GM19467 (cell line): ENCODE results near the gene ASCC1.

Experiments used
- ATAC-seq: cut with Tn5 transposase; IDR thresholded peaks from one replicate; pipeline ENCODE4 v1.9.1; 2021; ENCODE audit warnings: mild to moderate bottlenecking, moderate library complexity; ENCODE audit not compliant: unreplicated experiment

Gene ASCC1

GRCh38 chr10:72215611-72216549 lies at the start of gene ASCC1, which contains the start of gene ANAPC16:
TSS of gene ASCC1 (minus strand) at chr10:72216276. CDS start at chr10:72213298, 2,978 bp downstream.
TSS of gene ANAPC16 (plus strand) at chr10:72216012. CDS start at chr10:72223915, 7,903 bp downstream.
- peak; percentile 68 for ATAC-seq

GRCh38 chr10:72265508-72265907 lies 49.4 kb upstream of the ASCC1 start:
- ATAC-seq: no peak

- ATAC-seq: no peak
These were observed 48.5 kb upstream of the ASCC1 start for GRCh38 chr10:72264536-72264935.

GRCh38 chr10:72263613-72264241 lies 47.7 kb upstream of the ASCC1 start:
- ATAC-seq: no peak

- peak; percentile 12 for ATAC-seq
These were observed 45.8 kb upstream of the ASCC1 start for GRCh38 chr10:72261784-72262404.

GRCh38 chr10:72260976-72261783 lies 45.1 kb upstream of the ASCC1 start:
- ATAC-seq: peak; percentile 45

GRCh38 chr10:72260239-72260975 lies 44.3 kb upstream of the ASCC1 start:
- peak; percentile 56 for ATAC-seq

- no peak for ATAC-seq
These were observed 43.6 kb upstream of the ASCC1 start for GRCh38 chr10:72259491-72260238.

- no peak for ATAC-seq
These were observed 42.5 kb upstream of the ASCC1 start for GRCh38 chr10:72258617-72259016.

GRCh38 chr10:72257051-72257892 lies 41.2 kb upstream of the ASCC1 start:
- no peak for ATAC-seq

- ATAC-seq: no peak
These were observed 40.1 kb upstream of the ASCC1 start for GRCh38 chr10:72255977-72256729.

GRCh38 chr10:72254813-72255568 lies 38.9 kb upstream of the ASCC1 start:
- ATAC-seq: no peak

- no peak for ATAC-seq
These were observed 37.5 kb upstream of the ASCC1 start for GRCh38 chr10:72253578-72253977.

GRCh38 chr10:72252972-72253371 lies 36.9 kb upstream of the ASCC1 start:
- ATAC-seq: no peak

- no peak for ATAC-seq
These were observed 35.6 kb upstream of the ASCC1 start for GRCh38 chr10:72251635-72252034.

- ATAC-seq: no peak
These were observed 34.6 kb upstream of the ASCC1 start for GRCh38 chr10:72250666-72251065.
